ENCODE results near the gene RPIA.
"Not testable (repeated sequence)": the region's sequence is repeated elsewhere in the genome, so short reads cannot be mapped to it uniquely, and the experiment has no call there.

DNA sequence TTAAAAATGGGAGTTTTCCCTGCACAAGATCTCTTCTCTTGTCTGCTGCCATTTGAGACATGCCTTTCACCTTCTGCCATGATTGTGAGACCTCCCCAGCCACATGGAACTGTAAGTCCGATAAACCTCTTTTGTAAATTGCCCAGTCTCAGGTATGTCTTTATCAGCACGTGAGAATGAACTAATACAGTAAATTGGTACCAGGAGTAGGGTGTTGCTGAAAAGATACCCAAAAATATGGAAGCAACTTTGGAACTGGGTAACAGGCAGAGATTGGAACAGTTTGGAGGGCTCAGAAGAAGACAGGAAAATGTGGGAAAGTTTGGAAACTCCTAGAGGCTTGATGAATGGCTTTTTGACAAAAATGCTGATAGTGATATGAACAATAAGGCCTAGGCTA, 67.2 kb downstream of the RPIA start:
- TF ChIP-seq, protein P1, sequence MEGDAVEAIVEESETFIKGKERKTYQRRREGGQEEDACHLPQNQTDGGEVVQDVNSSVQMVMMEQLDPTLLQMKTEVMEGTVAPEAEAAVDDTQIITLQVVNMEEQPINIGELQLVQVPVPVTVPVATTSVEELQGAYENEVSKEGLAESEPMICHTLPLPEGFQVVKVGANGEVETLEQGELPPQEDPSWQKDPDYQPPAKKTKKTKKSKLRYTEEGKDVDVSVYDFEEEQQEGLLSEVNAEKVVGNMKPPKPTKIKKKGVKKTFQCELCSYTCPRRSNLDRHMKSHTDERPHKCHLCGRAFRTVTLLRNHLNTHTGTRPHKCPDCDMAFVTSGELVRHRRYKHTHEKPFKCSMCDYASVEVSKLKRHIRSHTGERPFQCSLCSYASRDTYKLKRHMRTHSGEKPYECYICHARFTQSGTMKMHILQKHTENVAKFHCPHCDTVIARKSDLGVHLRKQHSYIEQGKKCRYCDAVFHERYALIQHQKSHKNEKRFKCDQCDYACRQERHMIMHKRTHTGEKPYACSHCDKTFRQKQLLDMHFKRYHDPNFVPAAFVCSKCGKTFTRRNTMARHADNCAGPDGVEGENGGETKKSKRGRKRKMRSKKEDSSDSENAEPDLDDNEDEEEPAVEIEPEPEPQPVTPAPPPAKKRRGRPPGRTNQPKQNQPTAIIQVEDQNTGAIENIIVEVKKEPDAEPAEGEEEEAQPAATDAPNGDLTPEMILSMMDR (IDR thresholded peaks at IDR 0.05; ENCODE audit: low read length): not testable (repeated sequence)
- TF ChIP-seq EZH2 (optimal IDR thresholded peaks at IDR 0.05; ENCODE audit: low read depth, low read length): not testable (repeated sequence)

Measured in MM.1S (cell line).